Stimulated activated CD4-positive, alpha-beta T cell treated with anti-CD3 and anti-CD28 coated beads, Interleukin-1b, Interleukin-23, amount 100 ng/mL, for 1 hour (primary cell): Measurements from ENCODE around the gene LPP.
"Not testable (repeated sequence)": the region's sequence is repeated elsewhere in the genome, so short reads cannot be mapped to it uniquely, and the experiment has no call there.

Experiments used
- DNase-seq, 2 donors: peaks; one replicate each; pipeline ENCODE4 v3.0.0-alpha.2; 2020; ENCODE audit warnings: low read depth in 2 of 2

The LPP gene

GRCh38 chr3:188634285-188634684, 480.3 kb downstream of the LPP start:
- no peak for DNase-seq

DNA sequence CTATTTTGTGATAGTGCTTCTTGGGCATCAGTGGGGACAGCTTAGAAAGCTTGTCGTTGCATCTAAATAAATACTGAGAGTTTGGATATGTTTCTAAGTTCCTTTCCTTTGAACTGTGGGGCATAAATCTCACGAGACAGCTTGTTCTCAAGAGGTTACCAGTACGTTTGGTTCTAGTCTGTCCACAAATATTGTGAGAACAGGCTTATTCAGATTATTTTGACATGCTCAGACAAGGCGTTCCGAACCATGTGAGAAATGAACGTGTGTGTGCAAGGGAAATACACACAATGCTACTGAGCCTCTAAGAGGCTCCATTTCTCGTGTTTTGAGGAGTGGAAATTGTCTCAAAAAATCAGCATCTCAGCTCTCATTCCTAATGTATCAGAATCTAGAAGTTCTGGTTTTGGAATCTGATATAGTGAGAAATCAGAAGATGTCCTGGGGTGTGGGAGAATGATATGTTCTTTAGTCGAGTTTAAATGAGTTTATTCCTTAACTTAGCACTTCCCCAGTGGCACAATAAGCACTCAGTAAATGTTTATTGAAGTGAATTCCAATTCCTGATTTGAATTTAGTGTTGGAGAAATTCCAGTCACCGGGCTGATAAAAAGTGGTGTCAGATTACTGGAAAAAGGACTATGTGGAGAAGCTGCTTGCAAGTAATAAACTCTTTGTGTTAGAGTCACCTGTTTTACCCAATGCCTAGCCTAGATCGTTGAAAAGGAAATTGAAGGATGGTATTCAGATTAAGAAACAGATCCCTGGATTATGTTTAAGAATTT, 481.5 kb downstream of the LPP start:
- DNase-seq = no peak

GRCh38 chr3:188636292-188636691, 482.3 kb downstream of the LPP start:
- DNase-seq = not testable (repeated sequence)

DNA sequence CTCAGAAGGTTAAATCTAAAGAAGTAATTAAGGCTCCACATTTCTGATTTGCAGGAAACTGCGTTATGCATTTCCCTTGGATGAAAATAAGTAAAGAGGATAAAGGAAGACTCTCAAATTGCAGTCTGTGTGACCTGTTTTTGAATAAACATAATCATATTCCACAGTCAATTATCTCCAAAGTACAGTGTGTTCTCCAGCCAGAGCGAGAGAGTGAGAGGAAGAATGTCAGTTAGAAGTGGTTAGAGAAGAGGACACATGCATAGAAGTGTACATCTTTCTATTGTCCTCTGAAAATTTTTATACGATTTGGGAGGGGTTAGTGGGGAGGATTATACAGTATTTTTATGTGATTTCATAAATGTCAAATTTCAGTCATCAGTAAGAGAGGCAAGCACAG, 487.1 kb downstream of the LPP start:
- no peak for DNase-seq

GRCh38 chr3:188643736-188644135, 489.8 kb downstream of the LPP start:
- no peak for DNase-seq

GRCh38 chr3:188646592-188646991, 492.6 kb downstream of the LPP start:
- DNase-seq = no peak

- DNase-seq = no peak
Observed at GRCh38 chr3:188647237-188647636, 493.3 kb downstream of the LPP start.

DNA sequence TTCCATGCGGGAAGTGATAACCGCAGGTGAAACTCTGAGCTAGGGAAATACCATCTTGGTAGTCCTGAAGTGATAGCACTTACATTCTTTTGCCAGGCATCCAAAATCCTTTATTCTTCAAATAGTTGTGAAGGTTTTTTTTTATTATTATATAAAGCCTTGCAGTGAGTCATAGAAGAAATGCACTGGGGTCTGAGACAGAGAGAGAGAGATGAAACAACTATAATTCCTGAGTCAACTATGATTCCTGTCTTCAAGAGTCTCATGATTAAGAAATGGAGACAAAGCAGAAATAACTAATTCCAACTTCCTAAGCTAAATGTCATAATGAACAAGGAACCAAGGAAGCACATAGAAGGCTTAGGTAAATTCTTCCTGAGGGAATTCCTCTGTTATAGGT, 495.6 kb downstream of the LPP start:
- no peak for DNase-seq

GRCh38 chr3:188656196-188656982, 502.4 kb downstream of the LPP start:
- no peak for DNase-seq

- no peak for DNase-seq
Observed at GRCh38 chr3:188658606-188659005, 504.6 kb downstream of the LPP start.

DNA sequence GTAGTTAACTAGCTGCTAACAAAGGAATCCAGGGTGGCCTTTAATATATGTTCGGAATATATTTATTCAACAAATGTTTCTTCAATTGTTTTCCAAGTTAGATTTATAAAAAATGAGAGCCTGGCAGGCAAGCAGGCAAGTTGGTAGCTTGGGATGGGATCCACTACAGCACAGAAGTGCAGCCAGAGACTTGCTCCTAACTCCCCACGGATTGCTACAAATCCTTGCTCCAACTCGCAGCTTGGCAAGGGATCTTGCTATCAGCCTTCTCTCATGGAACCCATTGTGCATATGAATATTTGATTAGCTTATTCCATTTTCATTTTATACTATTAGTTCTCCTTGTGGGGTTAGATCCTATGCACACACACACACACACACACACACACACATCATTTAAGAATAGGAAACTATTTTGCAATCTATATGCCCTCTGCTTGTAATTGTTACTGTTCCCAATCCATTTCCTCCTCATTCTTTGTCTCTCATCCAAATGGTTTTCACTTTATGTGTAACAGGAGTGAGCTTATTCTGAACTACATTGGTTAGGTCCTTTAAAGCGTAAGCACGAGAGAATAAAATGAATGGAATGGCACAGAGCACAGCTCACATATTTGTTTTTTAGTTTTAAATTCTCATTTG, 505.6 kb downstream of the LPP start:
- no peak for DNase-seq

GRCh38 chr3:188660415-188660814, 506.5 kb downstream of the LPP start:
- no peak for DNase-seq

- DNase-seq = no peak
Observed at GRCh38 chr3:188661806-188662205, 507.8 kb downstream of the LPP start.

GRCh38 chr3:188662214-188662613, 508.3 kb downstream of the LPP start:
- no peak for DNase-seq

DNA sequence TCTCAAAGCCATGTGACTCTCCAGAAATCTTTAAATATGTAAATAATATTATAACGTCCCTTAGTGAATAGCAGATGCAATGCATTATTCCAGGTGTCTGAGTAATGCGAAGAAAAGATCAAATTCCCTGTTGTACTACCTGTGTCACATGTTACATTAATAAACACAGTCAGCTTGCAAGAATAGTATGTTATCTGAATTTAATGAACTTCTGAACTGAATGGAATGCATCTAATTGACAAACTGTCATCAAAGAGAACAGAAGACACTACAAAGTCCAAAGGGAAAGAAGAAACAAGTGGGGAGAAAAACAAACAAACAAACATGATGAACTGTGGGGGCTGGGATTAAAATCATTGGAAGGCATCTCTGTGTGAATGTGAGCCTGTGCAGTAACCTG, 508.8 kb downstream of the LPP start:
- DNase-seq = no peak

DNA sequence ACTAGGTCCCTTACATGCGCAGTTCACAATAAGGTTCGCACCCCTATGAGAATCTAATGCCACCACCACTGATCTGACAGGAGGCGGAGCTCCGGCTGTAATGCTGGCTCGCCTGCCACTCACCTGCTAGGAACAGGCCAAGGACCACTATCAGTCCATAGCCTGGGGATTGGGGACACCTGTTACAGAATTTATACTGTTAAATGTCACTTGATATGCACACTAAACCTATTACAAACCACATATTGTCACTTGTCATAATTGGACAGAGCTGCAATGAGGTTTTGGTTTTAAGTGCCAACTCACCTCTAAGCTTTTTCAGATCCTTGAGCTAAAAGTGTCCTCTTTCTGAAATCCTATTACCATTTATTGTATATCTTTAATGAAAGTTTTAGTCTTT, 509.9 kb downstream of the LPP start:
- DNase-seq = no peak

- DNase-seq = no peak
Observed at GRCh38 chr3:188664795-188665194, 510.8 kb downstream of the LPP start.

DNA sequence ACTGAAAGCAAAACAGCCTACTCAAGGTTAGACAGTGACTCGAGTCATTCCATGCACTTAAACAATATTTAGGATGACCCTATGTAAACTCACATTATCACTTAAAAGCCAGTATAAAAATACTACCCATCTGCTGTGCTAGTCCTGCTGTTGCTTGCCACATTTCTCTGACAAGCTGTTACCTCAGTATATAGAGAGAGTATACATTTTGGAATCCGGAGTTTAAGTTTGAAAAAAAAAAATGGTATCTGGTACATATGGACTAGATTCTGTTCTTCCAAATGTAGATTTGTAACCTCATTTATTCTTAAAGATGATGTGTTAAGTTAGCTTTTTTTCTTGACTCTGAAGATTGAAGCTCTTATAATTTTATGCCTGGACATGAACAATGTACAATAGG, 514.0 kb downstream of the LPP start:
- DNase-seq = no peak

GRCh38 chr3:188670446-188670845, 516.5 kb downstream of the LPP start:
- no peak for DNase-seq

- DNase-seq = no peak
Observed at GRCh38 chr3:188671971-188672370, 518.0 kb downstream of the LPP start.

- no peak for DNase-seq
Observed at GRCh38 chr3:188672840-188673239, 518.9 kb downstream of the LPP start.

- no peak for DNase-seq
Observed at GRCh38 chr3:188673646-188674186, 519.8 kb downstream of the LPP start.
